NCI-H1048 (cell line): ENCODE measurements around the gene VDR.
"Not testable (repeated sequence)": the region's sequence is repeated elsewhere in the genome, so short reads cannot be mapped to it uniquely, and the experiment has no call there.

Experiments used
- DNase-seq: peaks from one replicate; lab custom pipeline; 2025; lab: John Stamatoyannopoulos, UW

VDR gene

GRCh38 chr12:47812797-47813510, 91.8 kb downstream of the VDR start:
- DNase-seq, result no peak

DNA sequence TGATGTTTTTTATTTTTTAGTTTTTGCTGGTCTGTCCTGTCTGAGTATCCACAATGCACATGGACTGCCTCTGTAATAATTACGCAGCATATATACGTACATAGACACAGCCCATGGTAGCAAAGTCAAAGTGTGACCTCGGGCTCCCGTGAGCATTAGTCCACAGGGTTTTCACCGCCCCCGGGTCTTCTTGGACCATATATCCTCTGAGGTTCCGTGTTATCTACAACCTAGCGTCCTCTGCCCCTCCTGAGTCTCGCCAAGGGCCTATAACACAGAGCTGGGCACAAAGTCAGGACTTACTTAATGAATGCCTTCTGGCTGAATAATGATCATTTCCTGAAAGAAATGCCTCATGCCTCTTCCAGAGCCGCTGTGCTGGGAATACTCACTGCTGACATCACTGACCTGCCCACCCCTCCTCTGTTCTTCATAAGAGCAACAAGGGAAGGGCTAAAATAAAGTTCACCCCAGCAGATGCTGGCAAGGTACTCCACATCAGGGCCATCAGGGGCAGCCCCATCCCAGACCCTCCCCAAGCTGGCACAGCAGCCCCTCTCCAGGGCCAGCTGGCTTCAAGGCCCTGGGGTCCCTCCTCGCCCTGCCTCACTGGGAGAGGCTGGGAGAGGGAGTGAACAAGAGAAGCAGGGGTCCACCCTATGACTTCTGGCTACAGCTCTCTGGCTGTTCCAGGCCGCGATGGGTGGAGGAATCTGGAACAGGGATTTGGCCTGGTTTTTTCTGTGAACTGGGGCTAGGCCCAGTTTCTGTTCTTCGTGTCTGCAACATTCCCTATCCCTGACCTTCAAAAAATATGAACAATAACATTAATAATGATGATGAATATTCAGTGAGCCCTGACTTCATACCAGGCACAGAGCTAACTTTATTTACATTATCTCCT, 93.0 kb downstream of the VDR start:
- DNase-seq, result no peak

DNA sequence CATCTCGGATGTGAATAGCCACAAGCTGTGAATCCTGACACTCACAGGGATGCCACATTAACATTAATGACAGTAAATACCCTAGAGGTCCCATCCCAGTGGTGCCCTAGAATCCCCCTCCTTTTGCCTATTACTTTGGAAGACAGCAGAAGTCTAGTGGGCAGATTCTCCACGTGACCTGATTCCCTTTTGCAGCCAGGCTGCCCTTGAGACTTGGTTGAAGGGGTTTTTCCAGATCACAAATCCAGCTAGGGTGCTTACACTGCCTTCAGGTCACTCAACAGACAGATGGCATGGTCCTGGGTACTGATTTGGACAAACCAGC, 93.8 kb downstream of the VDR start:
- DNase-seq, result no peak

DNA sequence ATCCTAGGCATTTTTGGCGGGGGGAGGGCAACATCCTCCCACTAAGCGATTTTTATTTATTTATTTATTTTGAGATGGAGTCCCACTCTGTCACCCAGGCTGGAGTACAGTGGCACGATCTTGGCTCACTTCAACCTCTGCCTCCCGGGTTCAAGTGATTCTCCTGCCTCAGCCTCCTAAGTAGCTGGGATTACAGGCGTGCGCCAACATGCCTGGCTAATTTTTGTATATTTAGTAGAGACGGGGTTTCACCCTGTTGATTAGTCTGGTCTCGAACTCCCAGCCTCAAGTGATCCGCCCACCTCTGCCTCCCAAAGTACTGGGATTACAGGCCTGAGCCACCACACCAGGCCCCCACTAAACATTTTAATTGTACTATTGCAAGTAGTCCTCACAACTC, 95.3 kb downstream of the VDR start:
- DNase-seq, result not testable (repeated sequence)

GRCh38 chr12:47808574-47809365, 96.0 kb downstream of the VDR start:
- DNase-seq, result no peak

GRCh38 chr12:47808050-47808449, 96.7 kb downstream of the VDR start:
- no peak for DNase-seq

DNA sequence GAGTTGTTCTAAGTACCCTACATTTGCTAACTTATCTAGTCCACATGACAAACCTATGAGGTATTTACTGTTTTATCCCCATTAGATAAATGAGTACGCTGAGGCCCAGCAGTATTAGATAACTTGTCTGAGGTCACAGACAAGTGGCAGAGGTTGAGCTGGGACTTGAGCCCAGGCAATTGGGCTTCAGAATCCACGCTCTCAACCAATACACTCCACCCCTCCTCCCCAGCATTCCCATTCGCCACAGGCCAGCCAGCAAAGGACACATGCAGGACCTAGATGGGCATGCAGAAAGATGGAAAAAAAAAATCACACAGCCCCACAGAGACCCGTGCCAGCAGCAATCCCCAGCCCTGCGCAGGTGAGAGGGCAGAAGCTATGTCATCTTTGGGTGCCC, 97.5 kb downstream of the VDR start:
- DNase-seq, result no peak

DNA sequence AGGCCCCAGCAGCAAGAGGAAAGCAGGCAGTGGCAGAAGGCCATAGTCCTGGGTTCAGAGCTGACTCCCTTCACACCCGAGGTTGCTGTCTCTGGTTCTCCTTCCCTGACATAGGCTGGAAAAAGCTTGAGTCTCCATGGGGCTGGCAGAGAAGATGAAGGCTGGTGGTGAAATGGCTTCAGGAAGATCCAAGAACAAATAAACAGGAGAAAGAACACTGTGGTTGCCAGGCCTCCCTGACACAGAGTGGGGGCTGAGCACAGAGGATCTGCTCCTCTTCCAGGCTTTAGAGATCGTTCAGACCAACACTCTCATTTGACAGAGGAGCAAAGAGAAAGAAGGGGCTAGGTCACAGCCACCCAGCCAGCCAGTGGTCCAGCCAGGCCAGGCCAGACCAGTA, 99.4 kb downstream of the VDR start:
- DNase-seq, result no peak

DNA sequence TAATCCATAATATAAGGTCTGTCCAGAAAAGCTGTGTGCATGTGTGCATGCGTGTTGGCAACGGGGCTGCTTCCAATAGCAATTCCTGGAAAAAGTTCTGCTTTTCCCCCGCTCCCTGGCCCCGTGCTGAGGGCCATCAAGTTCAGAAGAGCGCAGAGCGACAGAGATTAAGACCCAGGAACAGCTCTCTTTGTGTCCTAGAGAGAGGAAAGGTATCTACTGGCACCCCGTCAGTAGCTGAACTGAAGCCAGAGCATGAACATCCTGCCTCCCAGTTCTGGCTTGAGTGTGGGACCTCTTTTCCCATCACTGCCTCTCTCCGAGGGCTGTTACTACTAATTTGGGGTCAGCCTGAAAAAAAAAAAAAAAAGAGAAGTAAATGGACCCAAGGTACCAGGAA, 100.6 kb downstream of the VDR start:
- no peak for DNase-seq

DNA sequence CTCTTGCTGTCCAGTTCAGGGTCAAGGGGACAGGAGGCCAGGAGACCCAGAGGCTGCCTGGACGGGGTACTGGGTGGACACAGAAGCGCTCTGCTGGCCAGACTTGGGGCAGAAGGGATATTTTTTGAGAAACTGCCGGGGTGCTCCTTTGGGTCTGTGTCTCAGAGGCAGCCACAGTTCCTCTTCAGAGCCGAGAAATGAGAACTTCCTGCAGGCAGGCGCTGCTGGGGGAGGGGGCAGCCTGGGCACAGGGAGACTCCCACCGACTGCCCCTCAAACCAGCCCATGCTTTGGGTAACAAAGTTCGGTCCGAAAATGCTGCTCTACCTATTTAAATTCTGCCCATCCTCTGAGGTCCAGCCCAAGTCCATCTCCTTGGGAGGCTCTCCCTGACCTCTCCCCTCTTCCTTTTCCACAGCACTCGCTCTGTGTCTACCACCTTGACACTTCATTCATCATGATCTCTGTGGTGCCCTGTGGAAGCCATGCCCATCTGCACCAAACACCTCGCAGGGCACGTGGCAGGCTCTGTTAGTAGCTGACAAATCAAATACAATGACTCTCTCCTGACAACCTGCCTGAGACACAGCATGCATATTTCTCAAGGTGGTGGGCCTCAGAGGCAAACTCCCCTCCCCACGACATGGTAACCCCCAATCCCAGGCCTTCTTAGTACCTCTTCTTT, 101.5 kb downstream of the VDR start:
- DNase-seq, result no peak

DNA sequence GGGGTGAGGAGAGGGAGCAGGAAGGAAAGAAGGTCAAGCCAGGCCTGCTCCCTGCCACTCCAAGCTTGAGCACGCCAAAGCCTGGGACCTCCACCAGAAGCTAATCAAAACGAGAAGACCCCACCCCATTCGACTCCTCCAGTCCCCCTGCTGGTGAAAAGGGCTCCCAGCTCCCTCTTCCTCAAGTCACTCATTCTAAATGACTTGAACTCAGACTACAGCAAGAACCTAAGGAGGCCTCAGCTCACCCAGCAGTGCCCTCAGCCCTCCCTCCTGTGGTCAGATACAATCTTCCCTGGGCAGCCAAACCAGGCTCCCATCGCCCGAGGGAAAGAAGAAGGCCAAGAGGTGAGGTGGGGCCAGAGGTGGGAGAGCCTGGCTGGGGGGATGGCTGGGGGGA, 102.5 kb downstream of the VDR start:
- no peak for DNase-seq

DNA sequence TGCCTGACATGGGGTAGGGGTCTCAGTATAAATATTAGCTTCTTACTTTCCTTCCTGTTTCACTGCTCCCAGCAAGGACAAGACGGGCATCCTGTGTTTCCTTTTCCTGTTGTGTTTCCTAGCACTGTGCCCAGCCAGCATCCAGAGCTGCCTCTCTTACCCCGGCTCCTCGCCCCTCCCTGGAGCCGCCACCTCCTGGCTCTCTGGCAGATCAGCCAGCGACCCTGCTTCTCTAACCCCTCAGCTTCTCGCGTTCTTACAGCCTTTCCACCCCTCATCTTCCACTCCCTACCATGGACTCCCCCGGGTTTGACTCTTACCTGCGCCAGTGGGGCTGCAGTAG, 102.9 kb downstream of the VDR start:
- no peak for DNase-seq

DNA sequence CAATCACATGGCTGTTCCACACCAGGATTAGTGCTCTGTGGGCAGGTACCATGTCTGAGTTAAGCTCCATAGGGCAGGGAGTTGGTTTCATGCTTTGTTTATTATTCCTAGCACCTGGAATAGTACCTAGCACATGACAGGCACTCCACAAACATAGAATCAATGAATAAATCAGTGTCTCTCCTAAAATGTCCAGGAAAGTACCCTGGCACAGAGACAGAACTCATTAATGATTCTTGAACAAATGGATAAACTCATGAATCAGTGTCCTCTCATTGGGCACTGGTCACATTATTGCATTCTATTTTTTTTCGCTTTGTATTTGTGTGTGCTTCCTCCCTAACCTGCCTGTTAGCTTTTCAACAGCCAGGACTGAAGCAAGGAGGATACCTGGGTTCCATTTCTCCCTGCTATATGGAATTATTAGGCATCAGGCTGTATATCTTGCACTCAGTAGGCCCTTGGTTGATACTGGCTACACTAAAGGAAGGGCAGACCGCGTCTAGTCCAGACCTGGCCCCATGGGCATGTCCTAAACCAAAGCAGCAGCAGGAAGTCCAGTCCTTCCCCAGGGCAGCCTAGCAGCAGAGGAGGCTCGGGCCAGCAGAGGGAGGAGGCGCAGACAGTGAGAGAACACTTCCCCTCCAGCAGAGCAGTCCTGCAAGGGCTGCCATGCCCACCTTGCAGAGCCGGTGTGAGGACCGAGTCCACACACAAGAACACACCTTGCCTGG, 103.5 kb downstream of the VDR start:
- no peak for DNase-seq

- DNase-seq, result no peak
These were observed 104.2 kb downstream of the VDR start for GRCh38 chr12:47800582-47800981.

- no peak for DNase-seq
These were observed 105.3 kb downstream of the VDR start for GRCh38 chr12:47799357-47799955.

DNA sequence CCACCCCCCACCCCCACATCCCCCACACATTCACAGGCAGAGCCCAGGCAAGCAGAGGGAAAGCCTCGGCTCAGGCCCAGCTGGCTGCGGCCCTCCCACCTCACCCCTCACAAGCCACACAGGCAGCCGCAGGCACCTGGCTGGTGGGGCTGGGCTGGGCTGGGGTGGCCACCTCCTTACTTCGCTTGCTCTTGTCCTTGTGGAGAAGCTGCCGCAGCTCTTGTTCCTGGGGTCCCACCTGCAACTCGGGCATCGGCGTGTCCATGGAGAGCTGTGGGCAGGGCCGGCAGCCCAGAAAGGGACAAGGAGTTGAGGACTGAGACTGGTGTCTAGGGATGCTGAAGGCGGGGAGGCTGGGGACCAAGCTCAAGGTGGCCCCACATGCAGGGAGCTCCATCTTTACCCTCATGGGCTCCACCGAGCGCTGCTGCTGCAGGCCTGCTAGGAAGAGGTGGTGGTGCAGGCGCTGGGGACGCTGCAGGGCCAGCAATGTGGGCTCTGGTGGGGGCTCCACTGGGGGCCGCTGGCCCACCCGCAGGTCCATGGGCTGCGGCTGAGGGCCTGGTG, 106.3 kb downstream of the VDR start:
- no peak for DNase-seq

DNA sequence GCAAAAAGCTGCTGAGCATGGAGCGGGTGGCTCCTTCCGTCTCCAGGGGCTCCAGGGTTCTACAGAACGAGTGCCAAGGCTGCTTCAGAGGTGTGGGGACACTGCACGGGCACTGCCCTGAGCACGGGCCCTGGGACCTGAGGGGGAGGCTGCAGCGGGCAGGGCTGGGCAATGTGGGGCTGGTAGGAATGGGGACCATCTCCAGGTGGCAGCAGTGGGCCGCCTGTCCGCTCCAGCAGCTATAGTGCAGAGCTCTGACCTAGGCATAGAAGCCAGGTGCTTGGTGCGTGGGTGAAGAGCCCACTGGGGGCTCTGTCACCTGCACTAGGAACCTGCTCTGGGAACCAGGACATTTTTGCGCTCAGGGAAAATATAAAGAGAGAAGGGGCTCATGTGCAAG, 107.4 kb downstream of the VDR start:
- DNase-seq, result no peak

GRCh38 chr12:47795814-47796411, 108.9 kb downstream of the VDR start:
- no peak for DNase-seq

DNA sequence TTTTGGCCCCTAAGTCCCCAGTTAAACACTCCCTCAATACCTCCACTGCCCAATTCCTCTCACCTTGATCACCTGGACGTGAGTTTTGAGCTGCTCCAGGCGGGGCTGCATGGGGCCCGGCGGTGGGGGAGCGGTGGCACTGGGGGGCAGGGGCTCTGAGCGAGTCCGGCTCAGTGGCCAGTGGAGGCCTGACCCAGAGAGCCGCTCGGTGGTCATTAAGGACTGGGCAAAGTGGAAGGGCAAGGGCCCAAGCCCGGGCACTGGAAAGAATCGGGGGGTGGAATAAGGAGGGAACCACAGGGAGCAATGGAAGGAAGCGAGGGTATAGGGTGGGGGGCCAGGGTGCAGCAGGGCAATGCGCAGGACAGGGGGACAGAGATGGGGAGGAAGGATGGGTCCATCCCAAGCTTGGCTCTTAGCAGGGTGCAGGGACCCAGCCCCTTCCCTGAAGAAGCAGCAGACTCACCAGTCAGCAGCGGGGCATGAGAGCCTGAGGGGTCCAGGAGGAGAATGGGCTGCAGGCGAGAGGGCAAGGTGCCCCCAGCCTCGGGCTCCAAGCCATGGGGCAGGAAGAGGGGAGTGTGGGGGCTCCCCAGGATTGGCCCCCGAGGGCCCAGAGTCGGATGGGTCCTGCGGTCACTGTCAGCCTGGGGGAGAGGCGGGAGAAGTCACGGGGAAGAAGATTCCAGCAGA, 109.5 kb downstream of the VDR start:
- DNase-seq, result no peak

- no peak for DNase-seq
These were observed 110.1 kb downstream of the VDR start for GRCh38 chr12:47794679-47795078.
